ENCODE data around the gene REV3L.

- no peak for TF ChIP-seq EP300 (IDR thresholded peaks at IDR 0.05)
- TF ChIP-seq POLR2A (IDR thresholded peaks at IDR 0.05), result no peak
- no peak for TF ChIP-seq CTCF (IDR thresholded peaks at IDR 0.05)
- no peak for TF ChIP-seq POLR2AphosphoS5 (IDR thresholded peaks at IDR 0.05)
Observed at GRCh38 chr6:111471533-111471932, 11.5 kb downstream of the REV3L start.
